ENCODE measurements around the gene RAVER1. TPM values are rescaled to one million over a fixed set of nuclear protein-coding genes. Genes with fewer than 3 reads are reported as not detected.

Gene RAVER1
- total and polyA plus RNA-seq, 2 donors (not counting 1 experiment from before 2014, with no cell fraction given), result 2.3 to 5.6 TPM

DNA sequence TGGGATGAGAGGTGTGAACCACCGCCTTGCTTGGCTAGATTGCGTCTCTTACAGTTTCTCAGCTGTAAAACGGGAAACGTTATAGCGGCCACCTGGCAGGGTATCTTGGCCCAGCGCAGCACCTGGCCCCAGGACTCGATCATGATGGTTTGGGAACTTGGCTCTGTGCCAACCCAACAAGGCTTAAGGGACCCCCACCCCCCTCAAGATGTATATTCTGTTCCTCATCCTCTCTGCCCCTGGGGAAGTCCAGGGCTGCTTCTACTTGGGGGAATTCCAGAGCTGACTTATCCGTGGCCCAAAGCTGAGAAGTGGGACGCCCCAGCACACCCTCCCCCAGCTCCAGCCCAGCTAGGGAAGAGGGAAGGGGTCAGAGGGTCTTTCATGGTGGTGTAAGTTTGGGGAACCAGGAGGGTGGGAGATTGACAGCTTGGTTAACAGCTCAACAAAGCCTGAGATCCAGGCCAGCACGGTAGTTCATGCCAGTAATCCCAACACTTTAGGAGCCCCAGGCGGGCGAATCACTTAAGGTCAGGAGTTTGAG lies 61.7 kb downstream of the RAVER1 start:
- no peak for DNase-seq (ENCODE audit: low read depth in 2 of 2)
- Histone ChIP-seq H3K36me3 (ENCODE audit: control insufficient read depth, insufficient read depth, low read length) (no peaks in the 10 kb centered on the region), H3K9me3 (ENCODE audit: control insufficient read depth, insufficient read depth, low read depth, low read length) (no peaks in the 10 kb centered on the region), H3K9ac (ENCODE audit: insufficient read depth, low read length) (no peak overlapping the region), H3K27ac (ENCODE audit: insufficient read depth, low read length) (no peak overlapping the region), H4K20me1 (ENCODE audit: control insufficient read depth, extremely low read depth, insufficient read depth, low read length) (no peaks in the 10 kb centered on the region), H3K4me1 (ENCODE audit: control insufficient read depth, extremely low read depth, insufficient read depth, low read length) (peaks cover 7% of the 10 kb centered on the region), H3K4me3 (replicated peaks in 1 of 4; ENCODE audit: control extremely low read depth in 1 of 4, insufficient read depth in 1 of 4, low read depth in 3 of 4, low read length in 4 of 4) (peak overlapping the region in 2 of 4 experiments; percentile 26 to 61), H3K4me2 (ENCODE audit: extremely low read depth, insufficient read depth, low read length) (no peak overlapping the region), H3K27me3 (ENCODE audit: control insufficient read depth, insufficient read depth, low read length) (peaks cover 13% of the 10 kb centered on the region), H3K79me2 (ENCODE audit: control insufficient read depth, insufficient read depth, low read length) (no peaks in the 10 kb centered on the region), H2AFZ (ENCODE audit: low read length) (no peak overlapping the region)
- TF ChIP-seq EZH2 (IDR thresholded peaks at IDR 0.05; ENCODE audit: low read length, missing control alignments), result no peak
- TF ChIP-seq, protein P1, sequence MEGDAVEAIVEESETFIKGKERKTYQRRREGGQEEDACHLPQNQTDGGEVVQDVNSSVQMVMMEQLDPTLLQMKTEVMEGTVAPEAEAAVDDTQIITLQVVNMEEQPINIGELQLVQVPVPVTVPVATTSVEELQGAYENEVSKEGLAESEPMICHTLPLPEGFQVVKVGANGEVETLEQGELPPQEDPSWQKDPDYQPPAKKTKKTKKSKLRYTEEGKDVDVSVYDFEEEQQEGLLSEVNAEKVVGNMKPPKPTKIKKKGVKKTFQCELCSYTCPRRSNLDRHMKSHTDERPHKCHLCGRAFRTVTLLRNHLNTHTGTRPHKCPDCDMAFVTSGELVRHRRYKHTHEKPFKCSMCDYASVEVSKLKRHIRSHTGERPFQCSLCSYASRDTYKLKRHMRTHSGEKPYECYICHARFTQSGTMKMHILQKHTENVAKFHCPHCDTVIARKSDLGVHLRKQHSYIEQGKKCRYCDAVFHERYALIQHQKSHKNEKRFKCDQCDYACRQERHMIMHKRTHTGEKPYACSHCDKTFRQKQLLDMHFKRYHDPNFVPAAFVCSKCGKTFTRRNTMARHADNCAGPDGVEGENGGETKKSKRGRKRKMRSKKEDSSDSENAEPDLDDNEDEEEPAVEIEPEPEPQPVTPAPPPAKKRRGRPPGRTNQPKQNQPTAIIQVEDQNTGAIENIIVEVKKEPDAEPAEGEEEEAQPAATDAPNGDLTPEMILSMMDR (conservative IDR thresholded peaks at IDR 0.05 in 1 of 2, IDR thresholded peaks at IDR 0.05 in 1 of 2; ENCODE audit: low read depth in 1 of 2, low read length in 2 of 2), result no peak

DNA sequence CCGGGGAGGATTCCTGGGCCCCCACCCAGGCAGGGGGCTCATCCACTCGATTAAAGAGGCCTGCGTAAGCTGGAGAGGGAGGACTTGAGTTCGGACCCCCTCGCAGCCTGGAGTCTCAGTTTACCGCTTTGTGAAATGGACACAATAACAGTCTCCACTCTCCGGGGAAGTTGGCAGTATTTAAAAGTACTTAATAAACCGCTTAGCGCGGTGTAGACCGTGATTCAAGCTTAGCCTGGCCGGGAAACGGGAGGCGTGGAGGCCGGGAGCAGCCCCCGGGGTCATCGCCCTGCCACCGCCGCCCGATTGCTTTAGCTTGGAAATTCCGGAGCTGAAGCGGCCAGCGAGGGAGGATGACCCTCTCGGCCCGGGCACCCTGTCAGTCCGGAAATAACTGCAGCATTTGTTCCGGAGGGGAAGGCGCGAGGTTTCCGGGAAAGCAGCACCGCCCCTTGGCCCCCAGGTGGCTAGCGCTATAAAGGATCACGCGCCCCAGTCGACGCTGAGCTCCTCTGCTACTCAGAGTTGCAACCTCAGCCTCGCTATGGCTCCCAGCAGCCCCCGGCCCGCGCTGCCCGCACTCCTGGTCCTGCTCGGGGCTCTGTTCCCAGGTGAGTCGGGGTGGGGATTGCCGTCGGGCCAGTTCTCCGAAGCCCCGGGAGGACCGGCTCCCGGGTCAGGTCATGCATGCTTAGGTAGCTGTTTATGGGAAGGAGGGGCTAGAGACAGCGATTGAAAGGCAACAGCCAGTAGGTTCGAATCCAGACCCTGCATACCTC lies 62.5 kb downstream of the RAVER1 start, which contains the start of gene ICAM1:
Gene ICAM1, plus strand, starts transcription at position 505 of the 779 bp plus-strand sequence. Its CDS starts 40 bp downstream, at position 545.
- Histone ChIP-seq H2AFZ (ENCODE audit: low read length) (peak within 1 kb of the TSS; percentile 3), H3K9ac (ENCODE audit: insufficient read depth, low read length) (no peak within 1 kb of the TSS), H3K27ac (ENCODE audit: insufficient read depth, low read length) (no peak within 1 kb of the TSS), H3K36me3 (ENCODE audit: control insufficient read depth, insufficient read depth, low read length) (no peaks in the 10 kb centered on the region), H4K20me1 (ENCODE audit: control insufficient read depth, extremely low read depth, insufficient read depth, low read length) (no peaks in the 10 kb centered on the region), H3K9me3 (ENCODE audit: control insufficient read depth, insufficient read depth, low read depth, low read length) (no peaks in the 10 kb centered on the region), H3K27me3 (ENCODE audit: control insufficient read depth, insufficient read depth, low read length) (peaks cover 13% of the 10 kb centered on the region), H3K4me3 (replicated peaks in 1 of 4; ENCODE audit: control extremely low read depth in 1 of 4, insufficient read depth in 1 of 4, low read depth in 3 of 4, low read length in 4 of 4) (peak within 1 kb of the TSS; percentile 2 to 61 (median 28)), H3K79me2 (ENCODE audit: control insufficient read depth, insufficient read depth, low read length) (no peaks in the 10 kb centered on the region), H3K4me2 (ENCODE audit: extremely low read depth, insufficient read depth, low read length) (peak within 1 kb of the TSS; percentile 68), H3K4me1 (ENCODE audit: control insufficient read depth, extremely low read depth, insufficient read depth, low read length) (peaks cover 7% of the 10 kb centered on the region)
- peak; percentile 45 to 62 for DNase-seq (ENCODE audit: low read depth in 2 of 2)
- peak; percentile 10 for TF ChIP-seq EZH2 (IDR thresholded peaks at IDR 0.05; ENCODE audit: low read length, missing control alignments)
- TF ChIP-seq, protein P1 (conservative IDR thresholded peaks at IDR 0.05 in 1 of 2, IDR thresholded peaks at IDR 0.05 in 1 of 2; ENCODE audit: low read depth in 1 of 2, low read length in 2 of 2), result no peak

DNA sequence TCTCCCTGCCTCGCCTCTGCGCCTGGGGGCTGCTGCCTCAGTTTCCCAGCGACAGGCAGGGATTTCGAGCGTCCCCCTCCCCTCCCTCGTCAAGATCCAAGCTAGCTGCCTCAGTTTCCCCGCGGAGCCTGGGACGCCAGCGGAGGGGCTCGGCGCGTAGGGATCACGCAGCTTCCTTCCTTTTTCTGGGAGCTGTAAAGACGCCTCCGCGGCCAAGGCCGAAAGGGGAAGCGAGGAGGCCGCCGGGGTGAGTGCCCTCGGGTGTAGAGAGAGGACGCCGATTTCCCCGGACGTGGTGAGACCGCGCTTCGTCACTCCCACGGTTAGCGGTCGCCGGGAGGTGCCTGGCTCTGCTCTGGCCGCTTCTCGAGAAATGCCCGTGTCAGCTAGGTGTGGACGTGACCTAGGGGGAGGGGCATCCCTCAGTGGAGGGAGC lies 63.1 kb downstream of the RAVER1 start:
- Histone ChIP-seq H3K27ac (ENCODE audit: insufficient read depth, low read length) (no peak overlapping the region), H3K9ac (ENCODE audit: insufficient read depth, low read length) (no peak overlapping the region), H3K36me3 (ENCODE audit: control insufficient read depth, insufficient read depth, low read length) (no peaks in the 10 kb centered on the region), H3K27me3 (ENCODE audit: control insufficient read depth, insufficient read depth, low read length) (peaks cover 13% of the 10 kb centered on the region), H3K4me3 (replicated peaks in 1 of 4; ENCODE audit: control extremely low read depth in 1 of 4, insufficient read depth in 1 of 4, low read depth in 3 of 4, low read length in 4 of 4) (peak overlapping the region in 2 of 4 experiments; percentile 2 to 61), H3K4me1 (ENCODE audit: control insufficient read depth, extremely low read depth, insufficient read depth, low read length) (peaks cover 7% of the 10 kb centered on the region), H3K79me2 (ENCODE audit: control insufficient read depth, insufficient read depth, low read length) (no peaks in the 10 kb centered on the region), H2AFZ (ENCODE audit: low read length) (peak overlapping the region; percentile 3), H3K4me2 (ENCODE audit: extremely low read depth, insufficient read depth, low read length) (peak overlapping the region; percentile 68), H4K20me1 (ENCODE audit: control insufficient read depth, extremely low read depth, insufficient read depth, low read length) (no peaks in the 10 kb centered on the region), H3K9me3 (ENCODE audit: control insufficient read depth, insufficient read depth, low read depth, low read length) (no peaks in the 10 kb centered on the region)
- DNase-seq (ENCODE audit: low read depth in 2 of 2), result no peak
- no peak for TF ChIP-seq EZH2 (IDR thresholded peaks at IDR 0.05; ENCODE audit: low read length, missing control alignments)
- TF ChIP-seq, protein P1 (conservative IDR thresholded peaks at IDR 0.05 in 1 of 2, IDR thresholded peaks at IDR 0.05 in 1 of 2; ENCODE audit: low read depth in 1 of 2, low read length in 2 of 2), result no peak
